ENCODE results near the gene ZNF622. TPM values are rescaled to one million over a fixed set of nuclear protein-coding genes. Genes with fewer than 3 reads are reported as not detected.

Gene ZNF622
- total RNA-seq, 4 donors from 2014 or later = 12.6 to 32.2 (median 14.8) TPM

DNA sequence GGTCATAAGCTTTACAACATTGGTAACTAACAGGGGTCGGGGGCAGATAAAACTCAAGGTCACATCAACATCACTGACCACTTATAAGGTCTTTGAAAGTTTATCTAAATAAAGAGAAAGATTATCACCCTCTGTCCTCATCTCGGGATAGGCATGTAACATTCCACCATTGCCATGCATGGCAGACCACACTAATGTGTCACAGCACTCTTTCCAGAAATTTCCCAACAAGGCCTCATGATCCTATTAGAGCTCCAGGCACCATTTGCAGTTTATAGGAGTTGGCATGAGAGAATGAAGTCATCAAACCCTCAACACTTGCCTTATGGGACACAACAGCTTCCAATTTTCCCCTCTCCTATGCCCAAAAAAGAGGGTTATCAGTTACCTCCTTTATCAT, 31.9 kb upstream of the ZNF622 start:
- no peak overlapping the region for H3K4me3 ChIP-seq
- TF ChIP-seq, protein P1, sequence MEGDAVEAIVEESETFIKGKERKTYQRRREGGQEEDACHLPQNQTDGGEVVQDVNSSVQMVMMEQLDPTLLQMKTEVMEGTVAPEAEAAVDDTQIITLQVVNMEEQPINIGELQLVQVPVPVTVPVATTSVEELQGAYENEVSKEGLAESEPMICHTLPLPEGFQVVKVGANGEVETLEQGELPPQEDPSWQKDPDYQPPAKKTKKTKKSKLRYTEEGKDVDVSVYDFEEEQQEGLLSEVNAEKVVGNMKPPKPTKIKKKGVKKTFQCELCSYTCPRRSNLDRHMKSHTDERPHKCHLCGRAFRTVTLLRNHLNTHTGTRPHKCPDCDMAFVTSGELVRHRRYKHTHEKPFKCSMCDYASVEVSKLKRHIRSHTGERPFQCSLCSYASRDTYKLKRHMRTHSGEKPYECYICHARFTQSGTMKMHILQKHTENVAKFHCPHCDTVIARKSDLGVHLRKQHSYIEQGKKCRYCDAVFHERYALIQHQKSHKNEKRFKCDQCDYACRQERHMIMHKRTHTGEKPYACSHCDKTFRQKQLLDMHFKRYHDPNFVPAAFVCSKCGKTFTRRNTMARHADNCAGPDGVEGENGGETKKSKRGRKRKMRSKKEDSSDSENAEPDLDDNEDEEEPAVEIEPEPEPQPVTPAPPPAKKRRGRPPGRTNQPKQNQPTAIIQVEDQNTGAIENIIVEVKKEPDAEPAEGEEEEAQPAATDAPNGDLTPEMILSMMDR (IDR thresholded peaks at IDR 0.05) = no peak
- TF ChIP-seq POLR2A (IDR thresholded peaks at IDR 0.05) = no peak
- H3K4me1 ChIP-seq = no peaks in the 10 kb centered on the region
- no peak overlapping the region for H3K27ac ChIP-seq
- intact Hi-C loops (cut with DNase I; ENCODE audit: low total_unique reads) = no loop called here
- H3K9me3 ChIP-seq = no peaks in the 10 kb centered on the region
- no peak for DNase-seq
- no peaks in the 10 kb centered on the region for H3K27me3 ChIP-seq
- no peaks in the 10 kb centered on the region for H3K36me3 ChIP-seq

DNA sequence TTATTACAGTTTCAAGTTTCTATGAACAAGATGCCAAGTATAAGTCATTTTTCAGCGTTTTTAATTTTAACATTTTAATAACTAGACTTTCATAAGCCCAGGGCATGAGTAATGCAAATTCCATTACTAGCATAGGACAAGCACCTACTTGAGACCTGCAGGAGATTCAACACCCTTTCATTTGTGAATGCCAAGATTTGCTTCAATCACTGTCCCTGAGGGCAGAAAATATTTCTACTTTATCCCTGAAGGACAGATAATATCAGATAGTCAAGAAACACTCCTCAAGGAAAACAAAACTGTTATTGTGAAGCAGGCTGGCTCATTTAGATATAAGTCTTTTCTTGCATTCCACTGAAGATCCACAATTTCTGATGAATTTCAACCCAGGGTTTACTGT, 27.7 kb upstream of the ZNF622 start:
- no peak overlapping the region for H3K4me3 ChIP-seq
- no peak for DNase-seq
- H3K27me3 ChIP-seq = no peaks in the 10 kb centered on the region
- no peaks in the 10 kb centered on the region for H3K9me3 ChIP-seq
- TF ChIP-seq POLR2A (IDR thresholded peaks at IDR 0.05) = no peak
- TF ChIP-seq, protein P1 (IDR thresholded peaks at IDR 0.05) = no peak
- no peaks in the 10 kb centered on the region for H3K36me3 ChIP-seq
- intact Hi-C loops (cut with DNase I; ENCODE audit: low total_unique reads) = no loop called here
- no peaks in the 10 kb centered on the region for H3K4me1 ChIP-seq
- H3K27ac ChIP-seq = peak overlapping the region in 1 of 2 donors; percentile 30

DNA sequence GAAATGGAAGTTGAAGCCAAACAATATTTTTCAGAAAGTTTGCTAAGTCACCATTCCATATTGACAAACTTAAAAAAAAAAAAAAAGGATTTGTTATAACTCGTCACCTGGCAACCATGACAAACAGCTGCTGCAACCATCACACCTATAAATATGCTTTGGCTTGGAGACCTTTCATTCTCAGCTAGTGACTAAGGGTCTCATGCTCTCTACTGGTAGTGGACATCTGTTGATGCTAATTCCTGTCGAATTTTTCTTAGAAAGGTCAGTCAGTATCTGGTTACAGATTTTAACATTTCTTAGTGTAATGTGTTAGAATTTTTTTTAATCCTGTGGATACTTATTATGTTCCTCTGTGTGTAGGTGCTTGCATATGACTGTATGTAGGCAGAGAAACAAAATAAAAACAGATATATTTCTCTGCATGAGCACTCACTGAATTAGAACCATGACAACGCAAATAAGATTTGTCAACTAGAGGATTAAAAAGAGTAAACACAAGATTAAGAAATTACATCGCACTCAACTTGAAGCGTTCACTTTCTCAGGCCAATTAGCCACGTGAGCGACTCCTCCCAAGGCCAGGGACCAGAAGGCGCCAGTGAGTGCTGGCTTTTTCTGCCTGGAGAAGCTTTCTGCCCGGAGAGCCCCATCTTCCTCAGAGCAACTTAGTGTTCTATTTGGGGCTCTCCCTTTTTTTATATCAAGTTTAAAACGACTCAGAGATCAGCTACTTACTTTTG, 27.0 kb upstream of the ZNF622 start:
- no peaks in the 10 kb centered on the region for H3K27me3 ChIP-seq
- intact Hi-C loops (cut with DNase I; ENCODE audit: low total_unique reads) = no loop called here
- no peaks in the 10 kb centered on the region for H3K36me3 ChIP-seq
- no peak overlapping the region for H3K4me3 ChIP-seq
- no peaks in the 10 kb centered on the region for H3K9me3 ChIP-seq
- no peak for TF ChIP-seq POLR2A (IDR thresholded peaks at IDR 0.05)
- TF ChIP-seq, protein P1 (IDR thresholded peaks at IDR 0.05) = no peak
- peak in 1 of 2 donors; percentile 28 for DNase-seq
- peak overlapping the region in 1 of 2 donors; percentile 30 for H3K27ac ChIP-seq
- no peaks in the 10 kb centered on the region for H3K4me1 ChIP-seq

DNA sequence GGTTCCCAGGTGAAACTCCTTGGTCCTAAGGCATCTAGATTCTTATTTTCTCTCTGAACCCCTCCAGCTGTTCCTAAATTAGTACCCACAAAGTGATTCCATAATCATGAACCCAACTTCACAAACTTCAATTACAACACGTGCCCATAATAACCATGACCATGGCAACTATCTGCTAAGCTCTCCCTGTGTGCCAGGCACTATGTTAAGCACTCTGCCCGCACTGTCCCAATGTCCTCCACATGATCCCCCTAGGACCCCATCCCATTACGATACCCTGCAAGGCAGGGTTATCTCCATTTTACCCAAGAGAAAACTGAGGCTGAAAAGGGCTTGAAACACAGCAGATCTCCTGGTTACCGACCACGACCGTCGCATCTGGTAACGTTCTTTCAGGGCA, 25.3 kb upstream of the ZNF622 start:
- Histone ChIP-seq H3K27me3 (no peaks in the 10 kb centered on the region), H3K27ac (no peak overlapping the region), H3K36me3 (no peaks in the 10 kb centered on the region), H3K4me3 (no peak overlapping the region), H3K4me1 (no peaks in the 10 kb centered on the region), H3K9me3 (no peaks in the 10 kb centered on the region)
- no peak for DNase-seq
- intact Hi-C loops (cut with DNase I; ENCODE audit: low total_unique reads) = no loop called here
- TF ChIP-seq POLR2A (IDR thresholded peaks at IDR 0.05) = no peak
- TF ChIP-seq, protein P1 (IDR thresholded peaks at IDR 0.05) = no peak

DNA sequence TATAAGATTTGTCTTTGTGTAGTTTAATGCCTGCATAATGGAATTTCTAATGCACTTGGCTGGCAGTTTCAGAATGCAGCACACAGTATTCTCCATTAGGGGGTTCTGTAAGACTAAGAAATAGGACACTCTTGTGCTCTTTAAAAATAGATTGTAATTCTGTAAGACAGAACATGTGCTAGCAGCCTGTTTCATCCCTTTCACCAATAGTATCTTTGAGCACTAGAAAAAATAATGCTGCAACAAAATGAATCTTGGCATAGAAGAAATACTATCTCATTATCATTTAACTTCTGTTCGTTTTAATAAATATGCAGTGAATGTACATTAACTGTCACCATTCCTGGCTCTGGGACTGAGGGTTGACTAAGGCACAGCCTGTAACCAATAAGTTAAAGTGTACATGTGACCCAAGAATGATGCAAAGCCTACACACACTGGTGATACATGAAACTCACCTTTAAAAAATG, 23.8 kb upstream of the ZNF622 start:
- no peak for DNase-seq
- no peak overlapping the region for H3K4me3 ChIP-seq
- intact Hi-C loops (cut with DNase I; ENCODE audit: low total_unique reads) = no loop called here
- H3K4me1 ChIP-seq = no peaks in the 10 kb centered on the region
- no peak overlapping the region for H3K27ac ChIP-seq
- TF ChIP-seq, protein P1 (IDR thresholded peaks at IDR 0.05) = peak; percentile 40 to 66 (median 59)
- TF ChIP-seq POLR2A (IDR thresholded peaks at IDR 0.05) = no peak
- no peaks in the 10 kb centered on the region for H3K27me3 ChIP-seq
- no peaks in the 10 kb centered on the region for H3K36me3 ChIP-seq
- no peaks in the 10 kb centered on the region for H3K9me3 ChIP-seq
